ENCODE results near the gene USP11.
"Not testable (repeated sequence)": the region's sequence is repeated elsewhere in the genome, so short reads cannot be mapped to it uniquely, and the experiment has no call there.

Gene USP11

GRCh38 chrX:47248576-47248975 lies 15.8 kb downstream of the USP11 start:
- no peak for DNase-seq

GRCh38 chrX:47250017-47250347 lies 17.2 kb downstream of the USP11 start:
- no peak for DNase-seq

GRCh38 chrX:47257620-47258019 lies 24.8 kb downstream of the USP11 start:
- DNase-seq, result not testable (repeated sequence)

- DNase-seq, result no peak
Measured at GRCh38 chrX:47264483-47265173, 31.8 kb downstream of the USP11 start.

GRCh38 chrX:47266643-47267042 lies 33.8 kb downstream of the USP11 start:
- no peak for DNase-seq

- DNase-seq, result no peak
Measured at GRCh38 chrX:47272013-47272408, 39.2 kb downstream of the USP11 start.

- DNase-seq, result no peak
Measured at GRCh38 chrX:47273011-47273730, 40.4 kb downstream of the USP11 start.

- no peak for DNase-seq
Measured at GRCh38 chrX:47278691-47279090, 45.9 kb downstream of the USP11 start.

GRCh38 chrX:47283015-47283771 lies 50.4 kb downstream of the USP11 start:
- DNase-seq, result no peak

GRCh38 chrX:47284616-47285015 lies 51.8 kb downstream of the USP11 start:
- DNase-seq, result not testable (repeated sequence)

- no peak for DNase-seq
Measured at GRCh38 chrX:47285836-47286320, 53.1 kb downstream of the USP11 start.

- no peak for DNase-seq
Measured at GRCh38 chrX:47293106-47293505, 60.3 kb downstream of the USP11 start.

GRCh38 chrX:47296766-47297365 lies 64.1 kb downstream of the USP11 start:
- no peak for DNase-seq

GRCh38 chrX:47297874-47298273 lies 65.1 kb downstream of the USP11 start:
- DNase-seq, result no peak
